ENCODE measurements around the gene RPL18.

GRCh38 chr19:48611872-48612271, 7.1 kb downstream of the RPL18 start:
- TF ChIP-seq CBX3 (IDR thresholded peaks at IDR 0.05; ENCODE audit: borderline replicate concordance in 1 of 2, low read length in 2 of 2): no peak
- TF ChIP-seq SMC3 (conservative IDR thresholded peaks at IDR 0.05; ENCODE audit: insufficient read depth, low read depth, low read length): no peak
- TF ChIP-seq NFYB (IDR thresholded peaks at IDR 0.05; ENCODE audit: extremely low read depth, insufficient read length): no peak
- no peak for TF ChIP-seq CHD2 (IDR thresholded peaks at IDR 0.05; ENCODE audit: low read depth, low read length)
- no peak for TF ChIP-seq HMGN3 (IDR thresholded peaks at IDR 0.05; ENCODE audit: borderline replicate concordance, extremely low read depth, insufficient read length, low read depth, low read length)
- TF ChIP-seq TAF1 (IDR thresholded peaks at IDR 0.05; ENCODE audit: control insufficient read depth, extremely low read depth, insufficient read depth, low read length, severe bottlenecking): no peak
- TF ChIP-seq FOXP4 (CRISPR knock-in tag; IDR thresholded peaks at IDR 0.05; ENCODE audit: borderline replicate concordance): no peak
- no peak for TF ChIP-seq MIER1 (IDR thresholded peaks at IDR 0.05; ENCODE audit: low read depth)
- TF ChIP-seq MAX (CRISPR knock-in tag; IDR thresholded peaks at IDR 0.05): no peak

All from K562 (cell line).